H1 (cell line): ENCODE measurements around the gene ACBD4. TPM values are rescaled to one million over a fixed set of nuclear protein-coding genes. Genes with fewer than 3 reads are reported as not detected.

Experiments
- CTCF ChIA-PET: fragments of 300-600 bp; sonication (Branson Sonifier 250); formaldehyde crosslinking; loops from one replicate; lab custom pipeline; 2021; ENCODE audit not compliant: partially characterized antibody; lab: Charles Lee
- POLR2A ChIA-PET: fragments of 300-600 bp; sonication (Branson Sonifier 250); formaldehyde crosslinking; loops from one replicate; lab custom pipeline; 2021; ENCODE audit warnings: inconsistent platforms; ENCODE audit not compliant: partially characterized antibody; lab: Charles Lee
- DNase-seq, 2 experiments: peaks; one replicate each; pipeline versions ENCODE4 v3.0.0 to v3.0.0-alpha.2; 2010 to 2022; ENCODE audit warnings: low spot score in 2 of 2, low read depth in 1 of 2, mixed read lengths in 1 of 2
- FAIRE-seq: peaks from 2 replicates; lab custom pipeline; 2011; peaks lifted over from hg19 to GRCh38; lab: Jason Lieb, UNC
- H2AFZ ChIP-seq: 2 replicates; pipeline ENCODE4 v1.8.1; 2012; ENCODE audit warnings: low read length, inconsistent platforms
- H2AK5ac ChIP-seq: 2 replicates; pipeline ENCODE4 v1.6.1; 2013; ENCODE audit warnings: low read depth, low read length
- H2BK120ac ChIP-seq: replicated peaks from 2 replicates; pipeline ENCODE3; 2013; ENCODE audit warnings: low read depth, low read length, inconsistent platforms
- H2BK12ac ChIP-seq: 2 replicates; pipeline ENCODE4 v1.6.1; 2013; ENCODE audit warnings: low read depth, low read length
- H2BK15ac ChIP-seq: 2 replicates; pipeline ENCODE4 v1.6.1; 2013; ENCODE audit warnings: low read length
- H2BK20ac ChIP-seq: 2 replicates; pipeline ENCODE4 v1.6.1; 2013; ENCODE audit warnings: low read length
- H2BK5ac ChIP-seq: 2 replicates; pipeline ENCODE4 v1.6.1; 2013; ENCODE audit warnings: low read depth, low read length
- H3K14ac ChIP-seq: 2 replicates; pipeline ENCODE4 v1.6.1; 2013; ENCODE audit warnings: inconsistent platforms; ENCODE audit not compliant: insufficient read length
- H3K18ac ChIP-seq: 2 replicates; pipeline ENCODE4 v1.6.1; 2013; ENCODE audit warnings: low read length; ENCODE audit errors: extremely low read depth
- H3K23ac ChIP-seq: 2 replicates; pipeline ENCODE4 v1.6.1; 2013; ENCODE audit warnings: inconsistent platforms; ENCODE audit not compliant: insufficient read length
- H3K23me2 ChIP-seq: 2 replicates; pipeline ENCODE4 v1.6.1; 2013; ENCODE audit warnings: low read depth, low read length
- H3K27ac ChIP-seq: 2 replicates; pipeline ENCODE4 v1.6.1; 2011; ENCODE audit warnings: low read depth, low read length, inconsistent platforms
- H3K27me3 ChIP-seq, 4 experiments: replicated peaks in 1 of 4; 1 replicate in 1 of 4; 2 replicates in 3 of 4; pipeline versions ENCODE4 v1.6.1 to v1.8.1; 2011 to 2013; ENCODE audit warnings: low read length in 3 of 4, mild to moderate bottlenecking in 3 of 4, inconsistent platforms in 2 of 4, mixed read lengths in 2 of 4, moderate library complexity in 1 of 4; ENCODE audit not compliant: control insufficient read depth in 3 of 4, insufficient read depth in 3 of 4; ENCODE audit errors: extremely low read depth in 1 of 4
- H3K36me3 ChIP-seq, 4 experiments: 2 replicates each; pipeline versions ENCODE4 v1.6.1 to v1.8.1; 2011 to 2013; ENCODE audit warnings: mild to moderate bottlenecking in 4 of 4, low read length in 3 of 4, moderate library complexity in 2 of 4, control low read depth in 1 of 4, inconsistent platforms in 1 of 4; ENCODE audit not compliant: insufficient read depth in 4 of 4, control insufficient read depth in 2 of 4
- H3K4ac ChIP-seq: replicated peaks from 2 replicates; pipeline ENCODE3; 2013; ENCODE audit warnings: low read length, low read depth, mixed read lengths, inconsistent platforms; ENCODE audit not compliant: insufficient read length
- H3K4me1 ChIP-seq, 4 experiments: replicated peaks in 1 of 4; 1 replicate in 1 of 4; 2 replicates in 3 of 4; pipeline versions ENCODE4 v1.6.1 to v1.8.1; 2011 to 2013; ENCODE audit warnings: low read length in 3 of 4, inconsistent platforms in 2 of 4, mixed read lengths in 1 of 4; ENCODE audit not compliant: insufficient read depth in 4 of 4, control insufficient read depth in 3 of 4
- H3K4me2 ChIP-seq, 2 experiments: 2 replicates each; pipeline versions ENCODE4 v1.6.1 to v1.8.1; 2011 to 2013; ENCODE audit warnings: low read depth in 2 of 2, low read length in 2 of 2, control low read depth in 1 of 2, inconsistent platforms in 1 of 2, mild to moderate bottlenecking in 1 of 2; ENCODE audit not compliant: insufficient read depth in 1 of 2
- H3K4me3 ChIP-seq, 4 experiments: fragments of 200-600, 300-600 bp in 1 of 4; sonication (generic), shearing (Covaris generic), sonication (Bioruptor Twin) in 1 of 4; 2 replicates each; pipeline versions ENCODE4 v1.5.1 to v1.8.1; 2011 to 2016; ENCODE audit warnings: low read length in 4 of 4, low read depth in 3 of 4, control low read depth in 2 of 4, inconsistent platforms in 2 of 4, mild to moderate bottlenecking in 2 of 4, mixed read lengths in 1 of 4, moderate library complexity in 1 of 4; ENCODE audit not compliant: insufficient read depth in 2 of 4; ENCODE audit errors: extremely low read depth in 1 of 4
- H3K56ac ChIP-seq: replicated peaks from 2 replicates; pipeline ENCODE3; 2013; ENCODE audit warnings: low read depth, mild to moderate bottlenecking, mixed read lengths, low read length, inconsistent platforms; ENCODE audit not compliant: insufficient read length
- H3K79me1 ChIP-seq: 2 replicates; pipeline ENCODE4 v1.6.1; 2013; ENCODE audit warnings: low read depth, low read length, control low read depth
- H3K79me2 ChIP-seq, 2 experiments: 2 replicates each; pipeline versions ENCODE4 v1.6.1 to v1.8.1; 2012 to 2013; ENCODE audit warnings: low read length in 2 of 2, mild to moderate bottlenecking in 2 of 2, inconsistent platforms in 1 of 2; ENCODE audit not compliant: insufficient read depth in 2 of 2, control insufficient read depth in 1 of 2
- H3K9ac ChIP-seq, 4 experiments: replicated peaks in 1 of 4; 1 replicate in 1 of 4; 2 replicates in 3 of 4; pipeline versions ENCODE4 v1.6.1 to v1.8.1; 2011 to 2013; ENCODE audit warnings: low read depth in 3 of 4, low read length in 3 of 4, control low read depth in 2 of 4, mild to moderate bottlenecking in 2 of 4, moderate library complexity in 2 of 4, inconsistent platforms in 1 of 4; ENCODE audit errors: extremely low read depth in 1 of 4
- H3K9me3 ChIP-seq, 2 experiments: 2 replicates each; pipeline versions ENCODE4 v1.6.1 to v1.8.1; 2012 to 2013; ENCODE audit warnings: mild to moderate bottlenecking in 2 of 2, moderate library complexity in 2 of 2, control low read depth in 1 of 2, inconsistent platforms in 1 of 2, low read depth in 1 of 2, low read length in 1 of 2, mixed read lengths in 1 of 2; ENCODE audit not compliant: insufficient read depth in 2 of 2
- H4K20me1 ChIP-seq, 2 experiments: replicated peaks in 1 of 2; 2 replicates each; pipeline versions ENCODE3 to v1.8.1; 2011 to 2013; ENCODE audit warnings: inconsistent platforms in 2 of 2, low read length in 2 of 2, mild to moderate bottlenecking in 1 of 2; ENCODE audit not compliant: insufficient read depth in 2 of 2, control insufficient read depth in 1 of 2
- H4K5ac ChIP-seq: 2 replicates; pipeline ENCODE4 v1.6.1; 2013; ENCODE audit warnings: low read length, low read depth, mixed read lengths, inconsistent platforms; ENCODE audit not compliant: insufficient read length
- H4K8ac ChIP-seq: 2 replicates; pipeline ENCODE4 v1.8.0; 2013; ENCODE audit warnings: mild to moderate bottlenecking, moderate library complexity, low read length, inconsistent platforms; ENCODE audit not compliant: insufficient read depth; ENCODE audit errors: extremely low read depth
- H4K91ac ChIP-seq: replicated peaks from 2 replicates; pipeline ENCODE3; 2013; ENCODE audit warnings: low read length, mixed read lengths, inconsistent platforms; ENCODE audit not compliant: insufficient read length
- CBX5 ChIP-seq: fragments of 300-800, 300-1000 bp; sonication (generic); IDR thresholded peaks from 2 replicates; pipeline ENCODE4 v1.7.1; 2016; ENCODE audit warnings: antibody characterized with exemption, low read length, low read depth
- EGR1 ChIP-seq: IDR thresholded peaks from 2 replicates; pipeline ENCODE4 v1.6.1; 2011; ENCODE audit warnings: low read depth, low read length, borderline replicate concordance
- JUND ChIP-seq: IDR thresholded peaks from 2 replicates; pipeline ENCODE4 v1.6.1; 2011; ENCODE audit warnings: mild to moderate bottlenecking, improper control_type of control experiment, low read length
- PHF8 ChIP-seq: fragments of 200-600 bp; sonication (generic); conservative IDR thresholded peaks from 2 replicates; pipeline ENCODE4 v1.7.1; 2012; ENCODE audit warnings: low read depth, mild to moderate bottlenecking, inconsistent platforms, low read length, moderate library complexity
- SIRT6 ChIP-seq: IDR thresholded peaks from one replicate; pipeline ENCODE4 v1.7.1; 2012; ENCODE audit warnings: low read length, inconsistent platforms
- SRF ChIP-seq: IDR thresholded peaks from 2 replicates; pipeline ENCODE4 v1.6.1; 2011; ENCODE audit warnings: mild to moderate bottlenecking, low read depth, low read length, moderate library complexity
- USF2 ChIP-seq: IDR thresholded peaks from 2 replicates; pipeline ENCODE4 v1.6.1; 2011; ENCODE audit warnings: low read length, improper control_type of control experiment
- YY1 ChIP-seq: IDR thresholded peaks from 2 replicates; pipeline ENCODE4 v1.6.1; 2011; ENCODE audit warnings: low read depth, mild to moderate bottlenecking, low read length
- WGBS, 2 experiments: shearing (Covaris generic) in 1 of 2; methylation state at CpG; one replicate each; pipeline versions ENCODE4 v1.1.6 to v1.1.7; 2013 to 2015; ENCODE audit warnings: low lambda C conversion rate in 2 of 2, mixed read lengths in 2 of 2, inconsistent platforms in 1 of 2, low coverage in 1 of 2, missing lambda C conversion rate in 1 of 2; ENCODE audit not compliant: insufficient replicate concordance in 2 of 2, insufficient coverage in 1 of 2, insufficient read length in 1 of 2; ENCODE audit errors: extremely low coverage in 1 of 2, missing lambda C conversion rate in 1 of 2; 5-methylcytosine and 5-hydroxymethylcytosine counted together
- polyA plus RNA-seq, 7 experiments: library from polyadenylated mRNA; depleted of rRNA in 3 of 7; stranded (reverse) in 5 of 7; unstranded in 2 of 7; fragments of >200 nt in 5 of 7; fragments of 200-250 nt in 2 of 7; gene quantifications; 1 replicate in 5 of 7; 2 replicates in 1 of 7; 4 replicates in 1 of 7; pipeline versions ENCODE4 v1.2.1 to v1.2.3, GENCODE V29; 2011 to 2013; ENCODE audit warnings: missing spikeins in 2 of 7, mixed read lengths in 2 of 7
- total RNA-seq: library from RNA; stranded (reverse); fragmentation: NEBNext Ultra II Directional; extraction: Animal tissue kit (Norgen Biotek cat#: 25700); gene quantifications from 2 replicates; pipeline ENCODE4 v1.2.1, GENCODE V29; 2021
- TF ChIP-seq, protein P1 (sequence below): IDR thresholded peaks from 2 replicates; pipeline ENCODE4 v1.6.1; 2012; ENCODE audit warnings: low read length, inconsistent platforms
- TF ChIP-seq, protein P2 (sequence below): IDR thresholded peaks from 2 replicates; pipeline ENCODE4 v1.6.1; 2012; ENCODE audit warnings: inconsistent platforms

Gene ACBD4
- total and polyA plus RNA-seq, 2 of the 8 experiments (the other 6 are each of a cell fraction or from before 2014, with no cell fraction given), result 7.3 to 10.7 TPM

DNA sequence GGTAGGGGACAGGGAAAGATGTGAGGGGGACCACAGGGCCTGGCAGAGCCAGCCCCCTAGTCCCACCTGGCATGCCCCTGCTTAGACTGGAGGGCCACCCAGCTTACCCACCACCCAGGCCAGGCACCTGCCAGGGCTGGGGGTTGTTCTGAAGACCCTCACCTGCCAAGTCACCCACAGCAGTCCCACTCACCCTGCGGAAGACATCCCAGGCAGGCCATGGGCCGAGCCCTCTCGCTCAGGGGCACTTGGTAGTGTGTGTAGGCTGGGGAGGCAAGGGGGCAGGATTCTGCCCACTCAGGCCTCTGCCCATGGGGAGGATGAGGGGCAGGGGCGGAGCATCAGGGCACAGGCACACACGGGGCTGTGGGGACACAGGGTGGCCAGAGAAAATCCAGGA lies 7.2 kb upstream of the ACBD4 start:
- H3K79me1 ChIP-seq, result no peaks in the 10 kb centered on the region
- peaks cover 5 to 13% of the 10 kb centered on the region in 2 experiments for H4K20me1 ChIP-seq
- no peak overlapping the region for H3K4me3 ChIP-seq
- WGBS, 2 experiments, result 82% methylated on average over 5 of the region's 5 CpGs; no CpG with 5 or more reads in 1 of the 2 experiments
- no peak overlapping the region for H3K9ac ChIP-seq
- no peak overlapping the region for H2BK120ac ChIP-seq
- H2BK5ac ChIP-seq, result 0 out of 2 replicates have a peak overlapping the region, but pooled peaks have one; percentile 97
- peak overlapping the region; percentile 17; the same call in 1 of the 2 replicates for H4K8ac ChIP-seq
- peak overlapping the region; percentile 48; the same call in 1 of the 2 replicates for H3K18ac ChIP-seq
- H3K4me1 ChIP-seq, result peaks cover 0 to 20% (median 11%) of the 10 kb centered on the region in 4 experiments; a peak in 5 of 7 replicates
- H3K79me2 ChIP-seq, result no peaks in the 10 kb centered on the region
- peak overlapping the region; percentile 29; the same call in 1 of the 2 replicates for H2BK15ac ChIP-seq
- no peak overlapping the region for H3K4me2 ChIP-seq
- no peak overlapping the region for H3K23ac ChIP-seq
- no peak overlapping the region for H2BK20ac ChIP-seq
- CTCF ChIA-PET, result interaction anchor here (0.6 to 11.7 kb wide), 9 partner anchors 9 to 284 kb away, joined by 3 to 156 read pairs (median 5); no protein-coding TSS in a partner anchor
- H4K5ac ChIP-seq, result no peak overlapping the region
- no peak overlapping the region for H2AFZ ChIP-seq
- POLR2A ChIA-PET, result interaction anchor here (0.7 to 15.8 kb wide), 7 partner anchors 11 to 94 kb away, joined by 3 to 185 read pairs (median 5); partner anchors contain the start of genes HEXIM1 and HEXIM2
- H3K4ac ChIP-seq, result peak overlapping the region; percentile 53
- no peak overlapping the region for H2AK5ac ChIP-seq
- H3K56ac ChIP-seq, result no peak overlapping the region
- H3K23me2 ChIP-seq, result peaks cover 8% of the 10 kb centered on the region; the same call in 1 of the 2 replicates
- no peaks in the 10 kb centered on the region for H3K27me3 ChIP-seq
- H3K36me3 ChIP-seq, result no peaks in the 10 kb centered on the region
- no peaks in the 10 kb centered on the region for H3K9me3 ChIP-seq
- 0 out of 2 replicates have a peak overlapping the region, but pooled peaks have one; percentile 11 for H3K27ac ChIP-seq
- H3K14ac ChIP-seq, result no peak overlapping the region
- FAIRE-seq (no peak), DNase-seq (no peak)
- H4K91ac ChIP-seq, result peak overlapping the region; percentile 100
- H2BK12ac ChIP-seq, result peak overlapping the region; percentile 60; the same call in 1 of the 2 replicates
- TF ChIP-seq PHF8 (no peak), JUND (no peak), SIRT6 (no peak), EGR1 (no peak), YY1 (no peak), SRF (no peak), USF2 (no peak), CBX5 (no peak)
- TF ChIP-seq, protein P1, sequence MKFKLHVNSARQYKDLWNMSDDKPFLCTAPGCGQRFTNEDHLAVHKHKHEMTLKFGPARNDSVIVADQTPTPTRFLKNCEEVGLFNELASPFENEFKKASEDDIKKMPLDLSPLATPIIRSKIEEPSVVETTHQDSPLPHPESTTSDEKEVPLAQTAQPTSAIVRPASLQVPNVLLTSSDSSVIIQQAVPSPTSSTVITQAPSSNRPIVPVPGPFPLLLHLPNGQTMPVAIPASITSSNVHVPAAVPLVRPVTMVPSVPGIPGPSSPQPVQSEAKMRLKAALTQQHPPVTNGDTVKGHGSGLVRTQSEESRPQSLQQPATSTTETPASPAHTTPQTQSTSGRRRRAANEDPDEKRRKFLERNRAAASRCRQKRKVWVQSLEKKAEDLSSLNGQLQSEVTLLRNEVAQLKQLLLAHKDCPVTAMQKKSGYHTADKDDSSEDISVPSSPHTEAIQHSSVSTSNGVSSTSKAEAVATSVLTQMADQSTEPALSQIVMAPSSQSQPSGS, result no peak
- TF ChIP-seq, protein P2, sequence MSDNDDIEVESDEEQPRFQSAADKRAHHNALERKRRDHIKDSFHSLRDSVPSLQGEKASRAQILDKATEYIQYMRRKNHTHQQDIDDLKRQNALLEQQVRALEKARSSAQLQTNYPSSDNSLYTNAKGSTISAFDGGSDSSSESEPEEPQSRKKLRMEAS, result no peak
